G401.6 (cell line): ENCODE measurements around the gene NAA16.
"Not testable (repeated sequence)": the region's sequence is repeated elsewhere in the genome, so short reads cannot be mapped to it uniquely, and the experiment has no call there.

Experiments used
- FAIRE-seq: peaks from 2 replicates; lab custom pipeline; 2012; peaks lifted over from hg19 to GRCh38; lab: Jason Lieb, UNC

The NAA16 gene

DNA sequence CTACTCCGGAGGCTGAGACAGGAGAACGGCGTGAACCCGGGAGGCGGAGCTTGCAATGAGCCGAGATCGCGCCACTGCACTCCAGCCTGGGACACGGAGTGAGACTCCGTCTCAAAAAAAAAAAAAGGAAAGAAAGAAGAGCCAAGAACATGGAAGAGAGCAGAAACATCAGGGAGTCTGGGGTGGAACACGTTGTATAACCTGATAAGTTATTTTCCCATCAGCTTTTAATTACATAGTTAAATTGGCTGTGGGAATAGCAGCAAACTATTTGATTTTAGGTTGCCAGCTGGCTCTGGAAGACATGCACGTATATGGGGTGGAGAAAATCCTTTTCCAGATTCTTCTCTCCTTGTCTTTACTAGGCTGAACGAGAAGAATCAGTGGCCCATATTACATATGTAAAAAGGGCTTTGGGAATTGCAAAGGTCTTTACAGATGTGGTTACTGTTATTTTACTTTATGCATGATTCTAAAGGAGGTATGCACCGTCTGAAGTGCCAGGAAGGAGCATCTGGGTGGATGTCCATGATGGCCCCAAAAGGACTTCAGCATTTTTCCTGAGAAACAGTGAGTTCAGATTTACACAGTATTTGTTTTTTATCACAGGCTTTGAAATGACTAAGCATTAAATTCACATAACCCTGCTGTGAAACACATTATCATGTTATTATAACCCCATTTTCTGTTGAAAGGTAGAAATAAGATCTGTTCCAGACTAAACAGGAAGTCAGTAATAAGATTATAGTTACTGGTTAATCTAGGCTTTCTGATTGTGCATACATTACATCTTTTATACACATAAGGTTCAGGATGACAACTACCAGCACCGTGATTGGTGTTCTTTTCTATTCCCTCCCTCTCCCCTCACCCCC, 4.6 kb upstream of the NAA16 start:
- no peak for FAIRE-seq

GRCh38 chr13:41307884-41308640, 3.0 kb upstream of the NAA16 start:
- no peak for FAIRE-seq

GRCh38 chr13:41311406-41312175, 524 bp downstream of the NAA16 start:
- FAIRE-seq = no peak

DNA sequence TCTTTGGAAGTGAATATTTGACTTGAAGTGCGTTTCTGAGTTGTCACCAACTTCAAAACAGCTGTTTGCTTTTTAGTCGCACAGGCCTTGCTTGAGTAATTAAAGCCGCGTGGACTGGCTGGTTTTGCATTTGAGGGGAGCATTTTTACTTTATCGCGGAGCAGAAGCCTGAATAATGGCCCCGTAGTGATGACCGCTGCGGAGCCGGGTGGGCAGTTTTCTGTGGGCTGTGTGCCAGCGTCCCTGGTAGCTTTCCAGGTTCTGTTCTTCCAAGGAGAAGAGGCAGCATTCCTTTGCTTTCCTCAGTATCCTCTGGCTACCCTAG, 1.1 kb downstream of the NAA16 start:
- no peak for FAIRE-seq

DNA sequence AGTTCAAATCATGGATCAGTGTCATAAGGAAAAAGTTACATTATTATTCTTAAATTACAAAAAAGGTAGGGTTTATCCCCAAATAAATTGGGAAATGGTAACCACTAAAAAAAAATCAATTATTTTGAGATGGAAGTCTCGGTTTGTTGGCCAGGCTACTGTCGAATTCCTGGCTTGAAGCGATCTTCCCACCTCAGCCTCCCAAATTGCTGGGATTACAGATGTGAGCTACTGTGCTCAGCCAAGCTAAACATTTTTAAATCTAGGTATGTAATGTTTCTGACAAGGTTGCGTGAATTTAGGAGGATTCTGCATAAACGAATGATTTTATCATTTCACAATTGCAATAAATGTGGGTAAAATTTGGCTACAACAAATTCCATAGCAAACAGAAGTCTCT, 2.0 kb downstream of the NAA16 start:
- FAIRE-seq = no peak

GRCh38 chr13:41313659-41314197, 2.7 kb downstream of the NAA16 start:
- no peak for FAIRE-seq

- FAIRE-seq = no peak
These were observed 4.5 kb downstream of the NAA16 start for GRCh38 chr13:41315443-41316047.

- no peak for FAIRE-seq
These were observed 6.2 kb downstream of the NAA16 start for GRCh38 chr13:41317243-41317642.

GRCh38 chr13:41325752-41326151, 14.7 kb downstream of the NAA16 start:
- FAIRE-seq = no peak

DNA sequence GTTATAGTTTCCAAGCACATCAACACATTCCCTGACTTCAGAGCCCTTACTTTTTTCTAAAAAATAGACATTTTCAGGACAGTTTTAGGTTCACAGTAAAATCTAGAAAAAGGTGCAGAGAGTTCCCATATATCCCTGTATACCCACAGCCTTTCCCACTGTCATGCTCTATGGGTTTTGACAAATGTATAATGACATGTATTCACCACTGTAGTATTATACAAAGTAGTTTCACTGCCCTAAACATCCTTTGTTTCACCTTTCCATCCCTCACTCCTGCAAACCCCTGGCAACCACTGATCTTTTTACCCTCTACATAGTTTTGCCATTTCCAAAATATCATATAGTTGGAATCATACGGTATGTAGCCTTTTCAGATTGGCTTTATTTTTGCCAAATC, 15.6 kb downstream of the NAA16 start:
- no peak for FAIRE-seq

GRCh38 chr13:41327994-41328790, 17.1 kb downstream of the NAA16 start:
- no peak for FAIRE-seq

DNA sequence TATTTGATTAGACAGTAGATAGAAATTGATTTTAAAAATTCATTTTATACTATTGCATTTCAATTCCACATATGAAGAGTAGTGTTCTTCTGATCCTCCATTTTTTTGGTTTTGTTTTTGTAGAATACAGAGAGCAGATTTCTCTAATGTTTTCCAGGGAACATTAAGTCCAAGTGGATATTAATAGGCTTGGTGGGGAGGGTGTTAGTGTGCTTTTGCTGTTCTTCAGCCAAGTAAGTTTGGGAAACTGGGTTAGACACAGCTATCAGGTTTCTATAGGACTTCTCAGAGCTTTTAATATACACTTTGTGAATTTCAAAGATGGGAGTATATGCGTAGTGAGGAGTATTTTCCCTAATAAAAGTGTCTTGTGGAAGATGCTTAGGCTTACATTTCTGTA, 21.8 kb downstream of the NAA16 start:
- FAIRE-seq = no peak

DNA sequence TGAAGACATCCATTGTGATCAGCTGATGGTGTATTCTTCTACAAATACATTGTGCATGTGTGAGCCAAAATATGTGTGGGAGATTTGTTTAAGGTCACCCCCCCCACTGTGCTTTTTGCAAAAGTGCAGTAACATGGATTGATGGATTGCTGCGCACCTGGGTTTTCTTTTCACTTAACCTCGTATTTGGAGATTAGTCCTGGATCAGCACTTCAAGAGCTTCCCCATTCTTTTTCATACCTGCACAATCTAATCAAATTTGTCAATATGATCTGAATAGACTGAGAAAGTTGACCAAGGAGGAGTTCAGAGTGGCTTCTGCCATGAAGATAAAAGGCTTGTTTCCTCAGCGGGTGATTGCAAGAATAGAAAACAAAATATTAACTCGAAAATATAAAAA, 23.7 kb downstream of the NAA16 start:
- FAIRE-seq = no peak

- no peak for FAIRE-seq
These were observed 33.3 kb downstream of the NAA16 start for GRCh38 chr13:41344358-41344757.

GRCh38 chr13:41345165-41345913, 34.3 kb downstream of the NAA16 start:
- no peak for FAIRE-seq

GRCh38 chr13:41345914-41346589, 35.0 kb downstream of the NAA16 start:
- no peak for FAIRE-seq

DNA sequence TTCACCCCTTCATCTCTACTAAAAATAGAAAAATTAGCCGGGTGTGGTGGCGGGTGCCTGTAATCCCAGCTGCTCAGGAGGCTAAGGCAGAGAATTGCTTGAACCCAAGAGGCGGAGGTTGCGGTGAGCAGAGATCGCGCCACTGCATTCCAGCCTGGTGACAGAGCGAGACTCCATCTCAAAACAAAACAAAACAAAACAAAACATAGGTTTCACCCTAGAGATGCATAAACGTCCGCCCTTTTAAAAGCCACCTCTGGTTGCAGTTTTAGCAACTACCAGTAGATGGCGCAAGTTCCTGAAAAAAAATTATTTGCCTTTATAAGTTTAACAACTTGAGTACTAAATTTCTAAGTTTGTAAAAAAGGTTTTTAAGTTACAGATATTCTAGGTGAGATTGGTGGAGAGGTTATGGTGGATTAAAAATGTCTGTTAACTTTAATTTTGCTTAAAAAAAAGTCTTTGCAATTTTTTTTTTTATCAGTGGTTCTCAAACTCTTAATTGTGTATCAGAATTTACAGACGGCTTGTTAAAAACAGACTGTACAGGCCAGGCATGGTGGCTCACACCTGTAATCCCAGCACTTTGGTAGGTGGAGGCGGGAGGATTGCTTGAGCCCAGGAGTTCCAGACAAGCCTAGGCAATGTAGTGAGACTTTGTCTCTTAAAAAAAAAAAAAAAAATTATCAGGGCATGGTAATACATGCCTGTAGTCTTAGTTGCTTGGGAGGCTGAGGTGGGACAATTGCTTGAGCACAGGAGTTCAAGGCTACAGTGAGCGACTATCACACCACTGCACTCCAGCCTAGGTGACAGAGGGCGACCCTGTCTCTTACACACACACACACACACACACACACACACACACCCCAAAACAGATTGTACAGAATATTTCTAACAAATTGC, 42.1 kb downstream of the NAA16 start:
- peak; percentile 96 for FAIRE-seq

DNA sequence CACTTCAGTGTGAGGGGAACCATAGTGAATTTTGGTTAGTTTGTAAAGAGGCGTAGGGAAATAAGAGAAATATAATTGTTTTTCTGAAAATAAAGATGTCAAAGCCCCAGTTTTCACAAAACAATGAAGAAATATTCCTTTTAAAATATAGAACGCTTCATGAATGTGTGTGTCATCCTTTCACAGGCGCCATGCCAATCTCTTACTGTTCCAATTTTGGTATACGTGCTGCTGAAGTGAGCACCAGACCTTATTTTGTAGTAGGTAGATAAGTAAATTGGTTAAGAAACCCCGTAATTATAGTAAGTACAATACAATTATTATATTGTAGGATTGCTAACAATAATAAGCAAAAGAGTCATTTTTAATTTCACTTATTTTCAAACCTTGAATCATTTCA, 43.3 kb downstream of the NAA16 start:
- no peak for FAIRE-seq

DNA sequence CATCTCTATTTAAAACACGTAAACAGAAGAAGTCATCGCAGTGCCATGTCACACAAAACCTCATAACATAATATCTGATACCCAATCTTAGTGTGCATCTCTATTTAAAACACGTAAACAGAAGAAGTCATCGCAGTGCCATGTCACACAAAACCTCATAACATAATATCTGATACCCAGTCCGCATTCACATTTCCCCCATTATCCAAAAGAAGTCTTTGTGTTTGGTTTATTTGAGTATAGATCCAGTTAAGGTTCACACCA, 45.2 kb downstream of the NAA16 start:
- not testable (repeated sequence) for FAIRE-seq
